MM.1S (cell line): ENCODE measurements around the gene COL24A1.

ENCODE experiments used
- DNase-seq: peaks from one replicate; pipeline ENCODE4 v3.0.0-alpha.2; 2015
- H2AFZ ChIP-seq: fragments of 300-600 bp; sonication (generic); 2 replicates; pipeline ENCODE4 v1.6.0; 2016; ENCODE audit warnings: antibody characterized with exemption, low read length
- H3F3A ChIP-seq: fragments of 300-600 bp; sonication (generic); 2 replicates; pipeline ENCODE4 v1.6.1; 2016; ENCODE audit warnings: mild to moderate bottlenecking, antibody characterized with exemption, low read length, moderate library complexity, mixed read lengths; ENCODE audit not compliant: insufficient read depth
- H3K27ac ChIP-seq: fragments of 300-600 bp; sonication (generic); 2 replicates; pipeline ENCODE4 v1.5.1; 2016; ENCODE audit warnings: mild to moderate bottlenecking, low read length
- H3K27me3 ChIP-seq: fragments of 300-600 bp; sonication (generic); replicated peaks from 2 replicates; pipeline ENCODE4 v1.6.0; 2016; ENCODE audit warnings: low read length; ENCODE audit not compliant: insufficient read depth
- H3K36me3 ChIP-seq: fragments of 300-600 bp; sonication (generic); replicated peaks from 2 replicates; pipeline ENCODE4 v1.6.1; 2016; ENCODE audit warnings: mild to moderate bottlenecking, low read length, mixed read lengths; ENCODE audit not compliant: insufficient read depth
- H3K4me1 ChIP-seq: fragments of 300-600 bp; sonication (generic); 2 replicates; pipeline ENCODE4 v1.6.1; 2016; ENCODE audit warnings: low read length, mixed read lengths
- H3K4me2 ChIP-seq: fragments of 300-600 bp; sonication (generic); 2 replicates; pipeline ENCODE4 v1.6.0; 2016; ENCODE audit warnings: low read depth, low read length
- H3K4me3 ChIP-seq: fragments of 300-600 bp; sonication (generic); 2 replicates; pipeline ENCODE4 v1.5.1; 2016; ENCODE audit warnings: low read length, mixed read lengths
- H3K79me2 ChIP-seq: fragments of 300-600 bp; sonication (generic); 2 replicates; pipeline ENCODE4 v1.6.1; 2016; ENCODE audit warnings: mixed run types, low read length, mixed read lengths
- H3K9ac ChIP-seq: fragments of 300-600 bp; sonication (generic); 2 replicates; pipeline ENCODE4 v1.6.1; 2016; ENCODE audit warnings: low read length, mixed read lengths
- H3K9me2 ChIP-seq: fragments of 300-600 bp; sonication (generic); replicated peaks from 2 replicates; pipeline ENCODE4 v1.6.1; 2016; ENCODE audit warnings: mild to moderate bottlenecking, low read length, mixed read lengths; ENCODE audit not compliant: insufficient read depth
- H3K9me3 ChIP-seq: fragments of 300-600 bp; sonication (generic); replicated peaks from 2 replicates; pipeline ENCODE4 v1.6.1; 2016; ENCODE audit warnings: mild to moderate bottlenecking, low read length, mixed read lengths; ENCODE audit not compliant: insufficient read depth
- H4K20me1 ChIP-seq: fragments of 300-600 bp; sonication (generic); 2 replicates; pipeline ENCODE4 v1.6.1; 2016; ENCODE audit warnings: mild to moderate bottlenecking, low read length, moderate library complexity, mixed read lengths; ENCODE audit not compliant: insufficient read depth
- CTCF ChIP-seq: fragments of 300-600 bp; sonication (generic); IDR thresholded peaks from 2 replicates; pipeline ENCODE4 v1.5.1; 2016; ENCODE audit warnings: antibody characterized with exemption, low read length, mixed read lengths
- EZH2 ChIP-seq: fragments of 300-600 bp; sonication (generic); optimal IDR thresholded peaks from 2 replicates; pipeline ENCODE3; 2017; ENCODE audit warnings: low read depth, mild to moderate bottlenecking, antibody characterized with exemption, low read length, mixed read lengths
- EZH2phosphoT487 ChIP-seq: fragments of 300-600 bp; sonication (generic); IDR thresholded peaks from 2 replicates; pipeline ENCODE4 v1.6.1; 2018; ENCODE audit warnings: antibody characterized with exemption, low read length

The COL24A1 gene

GRCh38 chr1:85933961-85934360, 222.6 kb downstream of the COL24A1 start:
- no peaks in the 10 kb centered on the region for H3K4me1 ChIP-seq
- no peak overlapping the region for H3K27ac ChIP-seq
- H4K20me1 ChIP-seq: no peaks in the 10 kb centered on the region
- no peaks in the 10 kb centered on the region for H3F3A ChIP-seq
- no peak overlapping the region for H3K4me2 ChIP-seq
- H3K36me3 ChIP-seq: no peaks in the 10 kb centered on the region
- H3K9ac ChIP-seq: no peak overlapping the region
- DNase-seq: no peak
- no peaks in the 10 kb centered on the region for H3K9me2 ChIP-seq
- H3K4me3 ChIP-seq: no peak overlapping the region
- H3K9me3 ChIP-seq: no peaks in the 10 kb centered on the region
- H3K27me3 ChIP-seq: no peaks in the 10 kb centered on the region
- H3K79me2 ChIP-seq: no peaks in the 10 kb centered on the region
- H2AFZ ChIP-seq: no peak overlapping the region
- no peak for TF ChIP-seq EZH2phosphoT487

DNA sequence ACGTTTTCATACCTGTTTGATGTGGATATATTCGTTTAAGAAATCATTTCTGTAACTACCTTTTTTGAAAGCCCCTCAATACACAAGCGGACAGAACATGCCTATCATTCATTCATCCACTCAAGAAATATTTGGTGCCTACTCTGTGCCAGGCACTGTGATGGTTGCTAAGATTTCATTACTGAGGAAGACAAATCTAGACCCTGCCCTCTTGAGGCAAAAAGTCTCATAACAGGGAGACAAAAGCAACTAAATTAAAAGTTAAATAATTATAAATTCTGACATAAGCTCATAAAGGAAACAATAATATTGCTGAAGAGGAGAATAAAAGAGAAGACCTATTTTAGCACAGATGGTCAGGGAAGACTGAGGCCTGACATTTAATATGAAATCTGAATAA, 244.8 kb downstream of the COL24A1 start:
- H2AFZ ChIP-seq: no peak overlapping the region
- H3F3A ChIP-seq: no peaks in the 10 kb centered on the region
- H3K4me1 ChIP-seq: no peaks in the 10 kb centered on the region
- no peaks in the 10 kb centered on the region for H3K36me3 ChIP-seq
- no peaks in the 10 kb centered on the region for H3K79me2 ChIP-seq
- H3K27ac ChIP-seq: no peak overlapping the region
- no peaks in the 10 kb centered on the region for H3K9me3 ChIP-seq
- H3K4me3 ChIP-seq: no peak overlapping the region
- no peak overlapping the region for H3K9ac ChIP-seq
- no peaks in the 10 kb centered on the region for H3K27me3 ChIP-seq
- no peaks in the 10 kb centered on the region for H3K9me2 ChIP-seq
- no peak for DNase-seq
- no peaks in the 10 kb centered on the region for H4K20me1 ChIP-seq
- H3K4me2 ChIP-seq: no peak overlapping the region
- TF ChIP-seq CTCF: peak; percentile 23
- no peak for TF ChIP-seq EZH2
- no peak for TF ChIP-seq EZH2phosphoT487

DNA sequence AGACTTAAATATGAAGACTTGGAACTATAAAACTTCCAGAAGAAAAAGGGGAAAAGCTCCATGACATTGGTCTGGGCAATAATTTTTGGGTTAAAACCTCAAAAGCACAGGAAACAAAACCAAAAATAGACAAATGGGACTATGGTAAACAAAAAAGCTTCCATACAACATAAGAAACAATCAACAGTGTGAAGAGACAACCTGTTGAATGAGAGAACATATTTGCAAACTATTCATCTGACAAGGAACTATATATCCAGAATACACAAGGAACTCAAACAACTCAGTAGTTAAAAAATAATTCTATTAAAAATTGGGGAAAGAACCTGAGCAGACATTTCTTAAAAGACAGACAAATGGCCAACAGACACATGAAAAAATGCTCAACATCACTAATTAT, 255.7 kb downstream of the COL24A1 start:
- Histone ChIP-seq H3F3A (no peaks in the 10 kb centered on the region), H3K4me3 (no peak overlapping the region), H3K9me2 (no peaks in the 10 kb centered on the region), H3K9ac (no peak overlapping the region), H2AFZ (no peak overlapping the region), H3K79me2 (no peaks in the 10 kb centered on the region), H3K9me3 (no peaks in the 10 kb centered on the region), H3K27ac (no peak overlapping the region), H3K4me1 (no peaks in the 10 kb centered on the region), H4K20me1 (no peaks in the 10 kb centered on the region), H3K36me3 (no peaks in the 10 kb centered on the region), H3K4me2 (no peak overlapping the region), H3K27me3 (no peaks in the 10 kb centered on the region)
- DNase-seq: no peak
- no peak for TF ChIP-seq EZH2phosphoT487
- no peak for TF ChIP-seq EZH2

DNA sequence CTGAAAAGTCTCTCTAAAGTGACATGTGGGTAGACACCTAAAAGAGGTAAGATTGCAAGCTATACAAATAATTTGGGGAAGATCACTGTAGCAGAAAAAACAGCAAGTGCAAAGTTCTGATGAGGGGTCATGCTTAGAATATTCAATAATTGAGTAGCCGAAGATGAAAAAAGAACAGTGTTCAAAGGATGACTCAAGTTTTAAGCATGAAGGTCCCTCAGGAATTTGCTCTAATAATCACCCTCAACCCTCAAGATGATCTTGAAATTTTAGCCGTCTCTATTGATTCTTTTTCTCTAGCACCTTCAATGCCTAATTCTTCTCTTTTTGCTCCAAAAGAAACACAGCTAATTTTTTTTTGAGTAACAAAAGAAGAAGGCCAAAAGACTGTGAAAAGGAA, 257.7 kb downstream of the COL24A1 start:
- H3F3A ChIP-seq: no peaks in the 10 kb centered on the region
- DNase-seq: no peak
- H3K27me3 ChIP-seq: no peaks in the 10 kb centered on the region
- H4K20me1 ChIP-seq: no peaks in the 10 kb centered on the region
- no peaks in the 10 kb centered on the region for H3K36me3 ChIP-seq
- no peaks in the 10 kb centered on the region for H3K79me2 ChIP-seq
- no peak overlapping the region for H3K4me3 ChIP-seq
- no peaks in the 10 kb centered on the region for H3K4me1 ChIP-seq
- H2AFZ ChIP-seq: no peak overlapping the region
- no peak for TF ChIP-seq CTCF
- no peak for TF ChIP-seq EZH2
- TF ChIP-seq EZH2phosphoT487: no peak
- no peaks in the 10 kb centered on the region for H3K9me3 ChIP-seq
- no peaks in the 10 kb centered on the region for H3K9me2 ChIP-seq
- no peak overlapping the region for H3K27ac ChIP-seq
- H3K4me2 ChIP-seq: no peak overlapping the region
- H3K9ac ChIP-seq: no peak overlapping the region
